H1 (cell line): ENCODE measurements around the gene C6orf52. TPM values are rescaled to one million over a fixed set of nuclear protein-coding genes. Genes with fewer than 3 reads are reported as not detected.

Experiments
- SAP30 ChIP-seq: fragments of 300-600 bp; sonication (generic); IDR thresholded peaks from 2 replicates; pipeline ENCODE4 v1.7.1; 2012; ENCODE audit warnings: low read length, moderate library complexity, mild to moderate bottlenecking, inconsistent platforms; ENCODE audit not compliant: insufficient read depth, insufficient replicate concordance
- USF2 ChIP-seq: IDR thresholded peaks from 2 replicates; pipeline ENCODE4 v1.6.1; 2011; ENCODE audit warnings: low read length, improper control_type of control experiment
- polyA plus RNA-seq, 7 experiments: library from polyadenylated mRNA; depleted of rRNA in 3 of 7; stranded (reverse) in 5 of 7; unstranded in 2 of 7; fragments of >200 nt in 5 of 7; fragments of 200-250 nt in 2 of 7; gene quantifications; 1 replicate in 5 of 7; 2 replicates in 1 of 7; 4 replicates in 1 of 7; pipeline versions ENCODE4 v1.2.1 to v1.2.3, GENCODE V29; 2011 to 2013; ENCODE audit warnings: missing spikeins in 2 of 7, mixed read lengths in 2 of 7
- total RNA-seq: library from RNA; stranded (reverse); fragmentation: NEBNext Ultra II Directional; extraction: Animal tissue kit (Norgen Biotek cat#: 25700); gene quantifications from 2 replicates; pipeline ENCODE4 v1.2.1, GENCODE V29; 2021

Gene C6orf52
- total and polyA plus RNA-seq, 2 of the 8 experiments (the other 6 are each of a cell fraction or from before 2014, with no cell fraction given), result 1.5 to 3.1 TPM

DNA sequence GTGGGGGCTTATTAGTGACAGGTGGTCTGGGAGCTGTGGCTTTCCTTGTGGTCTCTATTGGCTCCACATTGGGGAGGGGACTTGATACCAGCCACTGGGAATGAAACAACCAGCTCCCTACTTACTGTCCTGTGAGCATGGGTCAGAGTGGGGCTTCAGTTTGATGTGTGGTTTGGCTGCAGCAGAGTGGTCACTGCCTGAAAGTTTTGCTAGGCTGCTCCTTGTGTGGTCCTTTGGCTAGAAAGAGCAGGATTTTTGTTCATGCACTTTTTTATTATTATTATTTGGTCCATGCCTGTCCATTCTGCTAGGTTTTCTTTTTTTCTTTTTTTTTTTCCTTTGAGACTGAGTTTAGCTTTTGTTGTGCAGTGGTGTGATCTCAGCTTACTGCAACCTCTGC lies 45.6 kb upstream of the C6orf52 start (continued):
- no peak for TF ChIP-seq USF2
- TF ChIP-seq SAP30, result no peak
